Measurements from ENCODE around the gene RBP3.

RBP3 gene

GRCh38 chr10:47348138-47348651 is at the start of gene RBP3:
Gene RBP3 (plus strand): TSS chr10:47348363. CDS start chr10:47348485, 122 bp downstream.
- DNase-seq, result no peak

DNA sequence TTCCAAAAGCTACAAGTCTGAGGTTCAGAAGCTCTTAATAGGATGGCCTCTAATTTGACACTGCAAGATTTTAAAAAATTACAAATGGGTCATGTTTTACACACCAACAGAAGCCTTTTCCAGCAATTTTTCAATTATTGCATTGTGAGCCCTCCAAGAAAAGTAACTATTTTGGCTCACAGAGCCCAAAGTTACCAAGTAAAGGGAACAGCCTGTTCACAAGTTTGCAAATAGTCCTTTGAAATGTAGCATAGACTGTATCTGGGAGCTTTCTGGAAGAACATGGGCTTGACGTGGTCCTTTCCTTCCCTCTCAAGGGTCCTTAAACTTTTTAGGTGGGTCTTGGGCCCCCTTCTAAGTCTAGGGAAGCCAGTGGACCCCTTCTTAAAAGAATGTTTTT is 49.4 kb upstream of the RBP3 start:
- DNase-seq, result no peak

DNA sequence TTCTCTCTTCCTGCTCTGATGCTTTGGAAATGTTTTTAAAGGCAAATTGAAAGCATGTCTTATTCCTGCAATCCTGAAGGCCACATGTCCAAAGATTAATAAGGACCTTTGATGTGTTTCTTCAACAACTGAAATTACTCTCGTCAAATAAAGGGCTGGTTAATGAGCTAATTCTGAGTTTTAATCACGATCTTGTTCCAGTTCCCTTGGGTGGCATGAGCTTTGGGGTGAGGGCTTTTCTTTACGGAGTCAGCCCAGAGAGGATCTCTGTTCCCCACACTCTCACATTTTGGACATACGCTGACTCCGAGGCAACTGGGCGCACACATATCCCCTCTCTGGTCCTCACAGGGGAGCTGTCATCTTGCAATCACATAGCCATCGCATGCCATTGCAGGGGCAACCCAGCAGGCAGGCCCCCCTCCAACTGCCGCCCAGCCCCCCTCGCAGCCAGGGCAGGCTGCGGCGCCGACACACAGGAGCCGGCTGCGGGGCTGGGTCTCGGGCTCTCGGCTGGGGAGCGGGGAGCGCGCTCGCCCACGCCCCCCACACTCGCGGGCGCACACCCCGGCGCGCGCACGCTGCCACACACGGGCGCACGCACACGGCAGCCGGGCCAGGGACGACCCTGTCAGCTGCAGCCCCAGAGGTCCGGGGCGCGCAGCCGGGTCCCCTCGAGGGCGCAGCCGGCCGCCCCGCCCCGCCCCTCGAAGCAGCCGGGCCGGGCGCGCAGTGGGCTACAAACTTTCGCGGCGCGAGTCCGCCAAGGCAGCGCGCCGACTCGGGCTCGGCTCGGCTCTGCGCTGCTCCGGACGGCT is 48.3 kb upstream of the RBP3 start, which contains the start of gene GDF10:
TSS of gene GDF10 (plus strand) at position 587 of the 818 bp plus-strand sequence. CDS start 455 bp downstream, outside the sequence.
- DNase-seq, result no peak

DNA sequence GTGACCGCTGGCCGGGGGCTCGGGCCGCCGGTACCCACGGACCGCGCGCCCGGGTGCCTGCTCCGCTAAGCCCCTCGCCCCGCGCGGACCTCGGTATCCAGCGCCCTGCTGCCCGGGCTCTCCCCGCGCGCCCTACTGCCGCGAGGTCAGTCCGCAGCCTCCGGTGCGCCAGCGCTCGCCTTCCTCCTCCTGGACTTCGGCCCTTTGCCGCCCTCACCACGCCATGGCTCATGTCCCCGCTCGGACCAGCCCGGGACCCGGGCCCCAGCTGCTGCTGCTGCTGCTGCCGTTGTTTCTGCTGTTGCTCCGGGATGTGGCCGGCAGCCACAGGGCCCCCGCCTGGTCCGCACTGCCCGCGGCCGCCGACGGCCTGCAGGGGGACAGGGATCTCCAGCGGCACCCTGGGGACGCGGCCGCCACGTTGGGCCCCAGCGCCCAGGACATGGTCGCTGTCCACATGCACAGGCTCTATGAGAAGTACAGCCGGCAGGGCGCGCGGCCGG is 47.7 kb upstream of the RBP3 start:
- no peak for DNase-seq

DNA sequence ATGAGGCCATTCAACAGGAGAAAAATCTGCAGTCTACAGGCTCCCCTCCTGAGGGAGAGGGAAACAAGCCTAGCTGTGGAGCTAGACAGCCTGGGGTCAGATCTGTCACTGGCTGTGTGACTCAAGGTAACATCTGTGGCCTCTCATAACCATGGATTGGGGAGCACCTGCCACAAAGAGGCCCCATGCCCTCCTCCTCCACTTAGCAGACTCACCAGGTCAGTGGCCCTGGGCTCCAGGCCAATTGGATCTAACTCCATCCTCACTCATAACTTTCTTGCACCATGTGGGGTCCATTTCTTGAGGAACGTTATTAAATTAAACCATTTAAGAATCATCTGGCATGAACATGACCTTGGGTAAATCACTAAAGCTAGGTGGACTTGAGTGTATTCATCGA is 46.3 kb upstream of the RBP3 start:
- no peak for DNase-seq

DNA sequence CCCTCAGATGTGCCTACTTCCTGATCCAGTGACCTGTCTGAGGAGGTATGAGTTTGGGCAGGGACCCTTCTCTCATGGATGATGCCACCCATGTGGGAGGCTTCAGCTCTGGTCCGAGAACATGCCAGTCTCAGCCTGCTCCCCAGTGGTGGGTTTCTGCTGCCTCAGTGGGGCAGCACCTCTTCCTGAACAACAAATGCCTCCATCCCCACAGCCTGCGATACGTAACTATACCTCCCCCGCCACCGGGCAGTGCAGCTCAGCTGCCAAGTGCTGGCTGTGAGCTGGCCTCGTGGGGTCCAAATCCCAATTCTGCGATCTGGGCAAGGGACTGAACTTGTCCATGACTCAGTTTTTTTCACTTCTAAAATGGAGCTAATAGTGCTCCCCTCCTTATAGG is 45.1 kb upstream of the RBP3 start:
- DNase-seq, result no peak

DNA sequence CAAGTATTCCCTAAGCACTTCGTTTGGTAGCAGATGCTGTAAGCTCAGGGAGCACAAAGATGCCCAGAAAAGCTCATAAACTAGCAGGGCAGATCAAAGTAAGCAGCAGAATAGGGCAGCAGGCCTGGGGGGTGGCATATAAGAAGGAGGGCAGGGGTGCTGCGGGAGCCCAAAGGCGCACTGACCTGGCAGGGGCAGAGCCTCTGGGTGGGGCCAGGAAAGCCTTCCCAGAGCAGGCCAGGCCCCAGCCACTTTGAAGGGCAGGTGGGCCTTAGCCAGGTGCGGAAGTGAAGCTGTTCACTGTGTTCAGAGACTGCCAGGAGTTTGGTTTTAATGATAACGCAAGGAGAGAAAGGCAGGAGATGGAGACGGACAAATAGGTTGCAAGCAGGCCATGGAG is 44.3 kb upstream of the RBP3 start:
- DNase-seq, result no peak

GRCh38 chr10:47305566-47305965 is 42.6 kb upstream of the RBP3 start:
- no peak for DNase-seq

GRCh38 chr10:47306387-47307210 is 41.6 kb upstream of the RBP3 start:
- DNase-seq, result no peak

GRCh38 chr10:47307381-47307780 is 40.8 kb upstream of the RBP3 start:
- no peak for DNase-seq

GRCh38 chr10:47308775-47309174 is 39.4 kb upstream of the RBP3 start:
- DNase-seq, result no peak

DNA sequence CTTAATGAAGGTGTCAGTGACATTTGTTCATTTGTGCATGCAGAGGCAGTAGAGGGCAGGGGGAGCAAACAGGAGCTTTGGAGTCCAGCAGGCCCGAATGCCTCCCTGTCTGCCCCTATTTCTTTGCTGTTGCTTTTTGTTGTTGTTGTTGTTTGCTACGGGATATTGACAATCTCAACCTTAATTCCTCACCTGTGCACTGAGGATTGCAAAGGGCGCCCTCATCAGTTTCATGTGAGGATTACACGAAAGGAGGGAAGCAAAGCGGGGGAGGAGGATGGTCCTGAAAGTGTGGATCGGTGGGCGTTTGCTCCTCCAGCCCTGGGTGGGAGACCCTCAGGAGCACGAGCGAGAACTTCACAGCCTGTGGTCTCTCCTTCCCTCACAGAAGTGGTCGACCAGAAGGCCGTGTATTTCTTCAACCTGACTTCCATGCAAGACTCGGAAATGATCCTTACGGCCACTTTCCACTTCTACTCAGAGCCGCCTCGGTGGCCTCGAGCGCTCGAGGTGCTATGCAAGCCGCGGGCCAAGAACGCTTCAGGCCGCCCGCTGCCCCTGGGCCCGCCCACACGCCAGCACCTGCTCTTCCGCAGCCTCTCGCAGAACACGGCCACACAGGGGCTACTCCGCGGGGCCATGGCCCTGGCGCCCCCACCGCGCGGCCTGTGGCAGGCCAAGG is 38.6 kb upstream of the RBP3 start:
- DNase-seq, result peak; percentile 7

GRCh38 chr10:47310090-47310505 is 38.1 kb upstream of the RBP3 start:
- no peak for DNase-seq

DNA sequence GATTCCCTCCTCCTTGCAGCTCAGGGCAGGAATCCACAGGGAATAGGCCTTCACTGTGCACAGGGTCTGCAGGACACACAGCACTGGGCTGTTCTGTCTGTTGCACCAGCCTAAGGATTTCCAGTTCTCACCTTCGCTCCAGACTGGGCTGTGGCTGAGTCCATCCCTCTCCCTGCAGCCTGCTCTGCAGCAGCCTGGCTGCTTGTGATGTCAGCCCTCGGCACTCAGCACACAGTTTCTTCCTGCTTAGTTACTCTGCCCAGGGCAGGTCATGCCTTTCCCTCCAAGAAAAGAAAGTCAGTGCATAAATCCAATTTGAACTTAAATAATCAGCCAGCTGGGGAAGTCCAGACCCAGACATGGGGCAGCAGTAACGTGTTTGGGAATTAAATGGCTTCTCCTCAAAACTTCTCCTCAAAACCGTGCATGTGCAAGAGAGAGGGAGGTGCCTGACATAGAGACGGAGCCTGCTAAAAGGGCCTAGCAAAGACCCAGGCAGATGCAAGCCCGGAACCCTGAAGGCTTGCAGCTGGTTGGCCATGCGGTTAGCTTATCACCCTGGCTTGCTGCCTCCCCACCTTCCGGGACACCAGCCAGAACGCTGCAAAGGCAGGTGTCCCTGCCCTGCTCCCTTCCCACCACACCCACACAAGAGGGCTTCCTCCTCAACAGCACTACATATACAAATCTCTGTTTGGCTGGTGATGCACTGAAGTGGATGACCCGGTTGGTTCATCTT is 36.8 kb upstream of the RBP3 start:
- DNase-seq, result peak; percentile 2

DNA sequence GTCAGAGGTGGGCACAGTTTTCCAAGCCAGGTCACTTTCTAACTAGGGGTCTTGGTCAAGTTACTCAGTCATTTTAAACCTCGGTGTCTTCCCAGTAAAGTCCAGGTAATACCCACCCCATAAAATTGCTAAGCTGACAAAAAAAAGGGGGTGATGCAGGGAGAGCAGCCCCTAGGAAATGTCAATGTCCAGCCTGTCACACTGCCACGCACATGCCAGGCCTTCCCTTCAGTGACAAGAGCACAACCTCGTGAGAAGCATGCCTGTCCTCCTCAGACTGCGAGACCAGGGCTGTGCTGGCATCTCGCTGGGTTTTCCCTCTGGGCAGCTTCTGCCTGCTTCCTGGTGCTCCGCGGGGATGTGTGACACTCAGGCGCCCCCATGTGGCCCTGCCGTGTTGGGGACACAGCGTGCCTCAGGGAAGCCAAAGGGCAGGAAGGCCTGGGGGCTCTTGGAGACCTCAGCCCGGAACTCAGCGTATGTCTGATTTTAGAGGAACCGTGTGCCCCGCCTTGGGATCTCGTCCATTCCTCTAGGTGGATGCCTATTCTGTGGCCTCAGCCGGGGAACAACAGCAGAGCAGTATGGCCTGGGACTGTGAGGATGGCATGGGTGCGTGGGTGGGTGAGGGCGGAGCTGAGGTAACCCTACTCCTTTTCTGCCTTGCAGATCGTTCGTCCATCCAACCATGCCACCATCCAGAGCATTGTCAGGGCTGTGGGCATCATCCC is 36.1 kb upstream of the RBP3 start:
- peak; percentile 80 for DNase-seq

DNA sequence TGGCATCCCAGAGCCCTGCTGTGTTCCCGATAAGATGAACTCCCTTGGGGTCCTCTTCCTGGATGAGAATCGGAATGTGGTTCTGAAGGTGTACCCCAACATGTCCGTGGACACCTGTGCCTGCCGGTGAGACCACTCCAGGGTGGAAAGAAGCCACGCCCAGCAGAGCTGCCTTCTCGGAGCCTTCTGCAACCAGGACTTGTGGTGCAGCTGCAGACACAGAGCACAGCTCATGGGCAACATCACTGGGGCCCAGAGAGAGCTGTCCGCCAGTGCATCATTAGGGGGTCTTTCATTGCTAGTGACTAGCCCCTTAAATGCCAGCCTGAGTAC is 35.5 kb upstream of the RBP3 start:
- no peak for DNase-seq

GRCh38 chr10:47314416-47314970 is 33.7 kb upstream of the RBP3 start:
- DNase-seq, result no peak

GRCh38 chr10:47315421-47315820 is 32.7 kb upstream of the RBP3 start:
- no peak for DNase-seq

GRCh38 chr10:47316131-47316530 is 32.0 kb upstream of the RBP3 start:
- DNase-seq, result no peak

DNA sequence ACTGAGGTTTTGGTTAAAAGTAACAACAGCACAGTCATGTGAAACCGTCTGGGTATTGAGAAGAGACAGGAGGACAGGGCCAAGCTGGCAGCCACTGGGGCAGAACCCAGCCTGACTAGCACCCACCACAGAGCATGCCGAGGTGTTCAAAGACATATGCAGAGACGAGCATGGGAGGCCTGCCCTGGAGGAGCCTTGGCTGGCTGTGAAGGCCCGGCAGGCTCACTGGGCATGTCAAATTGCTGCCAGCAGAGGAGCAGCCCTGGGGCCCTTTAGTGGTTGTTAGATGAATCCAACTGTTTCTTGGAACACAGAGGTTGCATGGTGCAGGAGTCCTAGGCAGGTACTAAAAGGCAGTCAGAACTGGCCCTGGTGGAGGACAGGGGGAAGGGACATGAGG is 30.9 kb upstream of the RBP3 start:
- DNase-seq, result no peak

- DNase-seq, result no peak
These were observed 29.5 kb upstream of the RBP3 start for GRCh38 chr10:47318706-47319105.

Data from activated CD4-positive, alpha-beta T cell treated with anti-CD3 and anti-CD28 coated beads, Interleukin-2, Interleukin-6, amounts not matched to agents 100 ng/mL and 50 ng/mL, durations not matched to agents 16 hours and 8 hours (primary cell).